Activated T-helper 1 cell treated with anti-CD3 and anti-CD28 coated beads, Interleukin-12 subunit alpha, Interleukin-12 subunit beta, Interleukin-2, Interleukin-4 antibody, amounts not matched to agents 30 ng/mL and 10 ng/mL and 1 ng/mL, durations not matched to agents 14 hours and 24 hours and 36 hours (primary cell): ENCODE measurements around the gene FKBP15. TPM values are rescaled to one million over a fixed set of nuclear protein-coding genes. Genes with fewer than 3 reads are reported as not detected.

ENCODE experiments used
- DNase-seq: peaks from one replicate; pipeline ENCODE4 v3.0.0; 2021; ENCODE audit warnings: low spot score
- H3K27ac Mint-ChIP-seq: one replicate; pipeline ENCODE4 v1.8.0; 2021; ENCODE audit warnings: mild to moderate bottlenecking, mixed read lengths
- H3K27me3 Mint-ChIP-seq: one replicate; pipeline ENCODE4 v1.8.0; 2022; ENCODE audit warnings: mild to moderate bottlenecking, moderate library complexity, mixed read lengths; ENCODE audit not compliant: insufficient read depth
- H3K36me3 Mint-ChIP-seq: one replicate; pipeline ENCODE4 v1.8.0; 2021; ENCODE audit warnings: low read depth, mixed read lengths
- H3K4me1 Mint-ChIP-seq: one replicate; pipeline ENCODE4 v1.8.0; 2021; ENCODE audit warnings: low read depth, mixed read lengths
- H3K4me3 Mint-ChIP-seq: one replicate; pipeline ENCODE4 v1.8.0; 2021; ENCODE audit warnings: mild to moderate bottlenecking, moderate library complexity, mixed read lengths
- H3K9me3 Mint-ChIP-seq: one replicate; pipeline ENCODE4 v1.8.0; 2021; ENCODE audit warnings: mixed read lengths
- intact Hi-C: fragments of 100-400 bp; cut with micrococcal nuclease; formaldehyde crosslinking; loops from one replicate; pipeline ENCODE4 v1.15.1; 2024
- total RNA-seq: library from RNA; stranded (reverse); gene quantifications from 2 replicates; pipeline ENCODE4 v1.2.3, GENCODE V29; 2022

Gene FKBP15
- total RNA-seq, 1 donor from 2014 or later: 34.9 TPM

DNA sequence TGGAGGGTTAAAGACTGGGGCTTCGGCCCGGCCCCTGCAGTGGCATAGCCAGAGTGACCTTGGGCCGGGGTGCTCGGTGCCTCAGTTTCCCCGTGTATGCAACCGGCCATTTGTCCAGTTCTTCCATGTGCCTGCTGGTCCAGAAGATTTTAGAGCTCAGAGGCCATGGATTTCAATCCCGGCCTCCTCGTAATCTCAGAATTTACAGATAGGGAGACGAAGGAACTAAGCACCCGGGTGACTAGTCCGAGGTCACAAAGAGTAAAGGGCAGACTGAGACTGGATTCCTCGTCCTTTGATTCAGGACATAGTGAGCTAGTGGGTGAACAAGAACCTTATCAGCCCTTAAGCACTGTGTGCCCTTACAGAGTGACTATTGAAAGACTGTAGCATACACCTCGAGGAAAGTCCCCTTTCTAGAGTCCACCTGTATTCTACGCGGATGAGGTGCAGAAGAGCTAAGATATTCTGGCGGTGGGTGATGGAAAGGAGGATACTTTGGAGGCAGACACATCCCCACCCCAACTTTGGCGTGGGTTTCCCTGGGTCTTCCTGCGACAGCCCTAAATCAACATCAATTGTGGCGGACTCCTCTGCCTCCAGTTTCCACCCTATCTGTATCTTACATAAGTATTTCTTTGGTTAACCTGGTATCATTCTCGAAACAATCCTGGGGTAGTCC, 864 bp upstream of the FKBP15 start:
- DNase-seq: no peak
- Mint-ChIP-seq H3K27me3 (no peaks in the 10 kb centered on the region), H3K9me3 (no peaks in the 10 kb centered on the region), H3K4me3 (peak overlapping the region; percentile 98), H3K36me3 (peaks cover 11% of the 10 kb centered on the region), H3K4me1 (peaks cover 59% of the 10 kb centered on the region), H3K27ac (peak overlapping the region; percentile 97)
- intact Hi-C loops: loop anchor here (1.0 to 10.0 kb wide), 15 partner anchors 53 to 1737 kb away; partner anchors contain the start of genes ALAD, ATP6V1G1, C9orf43 and CDC26

DNA sequence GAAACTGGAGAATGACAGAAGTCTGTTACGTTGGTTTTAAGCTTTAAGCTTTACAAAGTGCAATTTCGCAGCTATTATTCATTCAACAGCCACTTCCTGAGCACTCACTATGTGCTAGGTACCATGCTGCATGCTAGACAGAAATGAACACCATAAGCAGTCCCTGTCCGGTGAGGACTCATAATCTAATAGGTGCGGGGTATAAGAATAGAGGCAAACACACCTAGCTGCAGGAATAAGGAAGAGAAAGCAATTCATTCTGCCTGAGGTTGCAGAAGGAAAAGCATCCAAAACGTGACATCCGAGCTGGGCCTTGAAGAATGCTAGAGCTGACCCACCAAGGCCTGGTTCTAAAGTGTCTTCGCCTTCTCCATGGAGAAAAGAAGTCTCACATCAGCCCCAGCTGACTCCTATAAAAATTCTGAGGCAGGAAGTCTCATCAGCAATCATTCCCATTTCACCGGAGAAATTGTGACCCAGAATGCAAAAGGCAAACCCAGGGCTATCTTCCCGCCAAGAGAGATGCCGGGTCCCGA, 542 bp downstream of the FKBP15 start:
- H3K27ac Mint-ChIP-seq: peak overlapping the region; percentile 97

DNA sequence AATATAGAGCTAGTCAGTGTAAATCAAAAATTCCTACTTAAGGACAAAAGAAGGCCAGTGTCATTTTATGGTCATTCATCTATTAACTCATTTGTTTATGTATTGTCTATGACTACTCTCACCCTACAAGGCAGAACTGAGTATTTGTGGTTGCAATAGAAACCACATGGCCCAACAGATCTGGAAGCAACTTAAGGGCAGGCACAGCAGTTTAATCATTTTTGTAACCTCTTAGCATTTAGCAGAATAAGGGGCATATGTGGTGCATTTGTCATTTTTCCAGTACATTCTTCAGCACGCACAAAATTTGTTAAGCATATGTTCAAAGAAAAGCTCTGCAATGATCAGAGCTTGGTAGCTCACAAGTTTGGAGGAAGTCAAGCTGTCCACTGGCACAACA, 1.1 kb downstream of the FKBP15 start:
- no peak for DNase-seq
- Mint-ChIP-seq H3K9me3 (no peaks in the 10 kb centered on the region), H3K4me1 (peaks cover 67% of the 10 kb centered on the region), H3K4me3 (peak overlapping the region; percentile 98), H3K27me3 (no peaks in the 10 kb centered on the region), H3K27ac (peak overlapping the region; percentile 97), H3K36me3 (peaks cover 19% of the 10 kb centered on the region)
- intact Hi-C loops: loop anchor here (2.0 to 10.0 kb wide), 8 partner anchors 121 to 1735 kb away; partner anchors contain the start of genes ATP6V1G1, ECPAS, INIP and PTBP3

More for the DNA sequence above, 542 bp downstream of the FKBP15 start:
- peaks cover 17% of the 10 kb centered on the region for H3K36me3 Mint-ChIP-seq
- intact Hi-C loops: loop anchor here (1.0 to 10.0 kb wide), 15 partner anchors 55 to 1736 kb away; partner anchors contain the start of genes ALAD, ATP6V1G1, C9orf43 and CDC26
- H3K4me3 Mint-ChIP-seq: peak overlapping the region; percentile 98
- no peak for DNase-seq
- no peaks in the 10 kb centered on the region for H3K27me3 Mint-ChIP-seq
- H3K9me3 Mint-ChIP-seq: no peaks in the 10 kb centered on the region
- H3K4me1 Mint-ChIP-seq: peaks cover 65% of the 10 kb centered on the region

DNA sequence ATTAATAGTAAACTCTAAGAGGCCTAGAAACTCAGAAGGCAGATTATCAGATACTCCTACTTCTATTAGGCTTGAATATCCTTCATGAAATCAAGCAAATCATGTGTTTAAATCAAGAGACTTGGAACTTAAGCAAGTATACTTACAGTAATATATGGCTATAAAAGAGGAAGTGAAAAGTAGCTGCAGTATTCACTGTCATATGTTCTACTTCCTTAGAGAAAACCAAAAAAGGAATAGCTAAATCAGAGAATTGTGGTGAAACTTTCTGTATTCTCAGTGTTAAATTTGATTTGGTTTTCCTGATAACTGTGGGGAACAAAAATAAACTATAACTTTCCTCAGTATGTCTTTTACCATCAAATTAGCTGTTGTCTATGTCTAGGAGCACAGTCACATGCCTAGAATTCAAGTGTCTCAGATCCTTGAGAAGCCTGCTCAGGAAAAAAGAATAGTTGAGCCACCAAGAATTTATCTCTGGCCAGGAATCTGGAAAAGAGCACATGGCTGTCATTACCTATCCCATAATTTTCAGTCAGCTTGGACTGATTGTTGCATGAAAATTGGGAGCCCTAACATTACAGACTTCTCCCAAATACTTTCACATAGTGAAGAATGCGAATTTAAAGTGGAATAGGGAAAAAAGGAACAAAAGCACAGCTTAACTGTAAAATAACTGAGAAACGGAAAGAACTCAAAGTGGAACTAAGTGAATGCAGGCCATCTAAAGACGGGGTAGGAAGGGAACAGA, 1.7 kb downstream of the FKBP15 start:
- Mint-ChIP-seq H3K9me3 (no peaks in the 10 kb centered on the region), H3K27me3 (no peaks in the 10 kb centered on the region), H3K4me3 (peak overlapping the region; percentile 98), H3K36me3 (peaks cover 19% of the 10 kb centered on the region), H3K27ac (peak overlapping the region; percentile 97), H3K4me1 (peaks cover 65% of the 10 kb centered on the region)
- intact Hi-C loops: no loop called here
- no peak for DNase-seq

DNA sequence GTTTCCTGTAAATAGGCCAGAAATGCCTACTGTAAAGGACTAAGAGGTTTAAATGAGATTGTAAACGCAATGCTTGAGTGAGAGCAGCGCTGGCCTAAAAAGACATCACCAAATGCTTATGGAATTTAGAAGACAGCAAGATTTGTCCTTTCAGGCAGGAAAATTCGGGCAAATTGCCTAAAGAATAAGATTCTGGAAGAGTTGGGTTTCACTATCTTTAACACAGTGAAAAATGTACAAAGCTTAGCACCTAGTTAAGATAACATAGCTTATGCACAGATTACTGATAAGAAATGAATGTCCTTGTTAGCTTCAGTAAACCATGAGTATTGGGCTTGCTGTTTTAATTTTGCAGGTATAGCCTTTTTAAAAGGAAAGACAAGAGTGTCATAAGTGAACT, 4.7 kb downstream of the FKBP15 start:
- no peaks in the 10 kb centered on the region for H3K9me3 Mint-ChIP-seq
- H3K36me3 Mint-ChIP-seq: peaks cover 26% of the 10 kb centered on the region
- H3K4me3 Mint-ChIP-seq: no peak overlapping the region
- H3K4me1 Mint-ChIP-seq: peaks cover 41% of the 10 kb centered on the region
- no peaks in the 10 kb centered on the region for H3K27me3 Mint-ChIP-seq
- H3K27ac Mint-ChIP-seq: no peak overlapping the region
- DNase-seq: no peak
- intact Hi-C loops: no loop called here

DNA sequence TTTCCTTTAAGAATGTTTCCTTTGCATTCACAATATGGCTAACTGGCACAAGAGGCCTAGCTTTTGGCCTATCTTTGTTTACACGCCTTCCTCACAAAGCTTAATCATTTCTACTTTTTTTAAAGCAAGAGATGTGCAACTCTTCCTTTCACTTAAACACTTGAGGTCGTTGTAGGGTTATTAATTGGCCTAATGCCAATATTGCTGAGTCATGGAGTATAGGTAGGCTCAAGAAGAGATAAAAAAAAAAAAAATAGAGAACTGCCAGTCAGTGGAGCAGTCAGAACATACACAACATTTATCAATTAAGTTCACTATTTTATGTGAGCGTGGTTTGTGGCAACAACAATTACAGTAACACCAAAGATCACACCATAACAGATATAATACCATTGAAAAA, 5.9 kb downstream of the FKBP15 start:
- peaks cover 35% of the 10 kb centered on the region for H3K4me1 Mint-ChIP-seq
- H3K27ac Mint-ChIP-seq: peak overlapping the region; percentile 63
- H3K4me3 Mint-ChIP-seq: no peak overlapping the region
- H3K9me3 Mint-ChIP-seq: no peaks in the 10 kb centered on the region
- DNase-seq: no peak
- peaks cover 31% of the 10 kb centered on the region for H3K36me3 Mint-ChIP-seq
- no peaks in the 10 kb centered on the region for H3K27me3 Mint-ChIP-seq
- intact Hi-C loops: no loop called here

DNA sequence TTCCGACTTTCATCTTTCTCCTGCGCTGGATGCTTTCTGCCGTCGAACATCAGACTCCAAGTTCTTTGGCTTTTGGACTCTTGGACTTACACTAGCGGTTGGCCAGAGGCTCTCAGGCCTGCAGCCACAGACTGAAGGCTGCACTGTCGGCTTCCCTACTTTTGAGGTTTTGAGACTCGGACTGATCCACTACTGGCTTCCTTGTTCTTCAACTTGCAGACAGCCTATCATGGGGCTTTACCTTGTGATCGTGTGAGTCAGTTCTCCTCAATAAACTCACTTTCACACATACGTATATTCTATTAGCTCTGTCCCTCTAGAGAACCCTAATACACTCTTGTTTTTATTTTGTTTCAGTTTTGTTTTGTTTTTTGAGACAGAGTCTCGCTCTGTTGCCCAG, 10.3 kb downstream of the FKBP15 start:
- intact Hi-C loops: no loop called here
- no peaks in the 10 kb centered on the region for H3K27me3 Mint-ChIP-seq
- H3K27ac Mint-ChIP-seq: no peak overlapping the region
- H3K4me1 Mint-ChIP-seq: peaks cover 6% of the 10 kb centered on the region
- H3K9me3 Mint-ChIP-seq: no peaks in the 10 kb centered on the region
- H3K4me3 Mint-ChIP-seq: no peak overlapping the region
- peaks cover 39% of the 10 kb centered on the region for H3K36me3 Mint-ChIP-seq
- no peak for DNase-seq

DNA sequence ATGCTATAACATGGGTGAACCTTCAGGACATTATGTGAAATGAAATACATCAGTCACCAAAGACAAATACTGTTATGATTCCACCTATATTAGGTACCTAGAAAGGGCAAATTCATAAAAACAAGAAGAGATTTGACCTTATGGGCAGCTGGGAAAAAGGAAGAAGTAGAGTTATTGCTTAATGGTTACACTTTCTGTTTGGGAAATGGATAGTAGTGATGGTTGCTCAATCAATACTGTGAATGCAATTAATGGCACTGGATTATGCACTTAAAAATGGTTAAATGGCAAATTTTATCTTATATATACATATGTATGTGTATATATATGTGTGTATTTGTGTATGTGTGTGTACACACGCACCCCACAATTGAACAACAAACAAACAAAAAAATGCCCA, 15.2 kb downstream of the FKBP15 start:
- intact Hi-C loops: no loop called here
- Mint-ChIP-seq H3K36me3 (peaks cover 44% of the 10 kb centered on the region), H3K27ac (peak overlapping the region; percentile 44), H3K4me1 (no peaks in the 10 kb centered on the region), H3K9me3 (no peaks in the 10 kb centered on the region), H3K4me3 (no peak overlapping the region), H3K27me3 (no peaks in the 10 kb centered on the region)
- no peak for DNase-seq

DNA sequence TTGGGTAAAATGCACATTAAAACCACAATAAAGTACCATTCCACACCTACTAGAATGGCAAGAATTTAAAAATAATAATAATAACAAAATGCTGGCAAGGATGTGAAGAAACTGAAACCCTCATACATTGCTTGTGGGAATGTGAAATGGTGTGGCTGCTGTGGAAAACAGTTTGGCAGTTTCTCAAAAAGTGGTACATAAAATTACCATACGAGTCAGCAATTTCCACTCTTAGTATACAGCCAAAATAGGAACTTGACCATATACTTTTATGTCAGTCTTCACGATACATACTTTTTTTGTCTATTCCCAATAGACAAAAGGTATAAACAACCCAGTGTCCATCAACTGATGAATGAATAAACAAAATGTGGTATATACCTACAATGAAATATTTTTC, 15.6 kb downstream of the FKBP15 start:
- peak overlapping the region; percentile 44 for H3K27ac Mint-ChIP-seq
- peaks cover 40% of the 10 kb centered on the region for H3K36me3 Mint-ChIP-seq
- H3K27me3 Mint-ChIP-seq: no peaks in the 10 kb centered on the region
- no peak for DNase-seq
- H3K9me3 Mint-ChIP-seq: no peaks in the 10 kb centered on the region
- intact Hi-C loops: no loop called here
- no peak overlapping the region for H3K4me3 Mint-ChIP-seq
- no peaks in the 10 kb centered on the region for H3K4me1 Mint-ChIP-seq

DNA sequence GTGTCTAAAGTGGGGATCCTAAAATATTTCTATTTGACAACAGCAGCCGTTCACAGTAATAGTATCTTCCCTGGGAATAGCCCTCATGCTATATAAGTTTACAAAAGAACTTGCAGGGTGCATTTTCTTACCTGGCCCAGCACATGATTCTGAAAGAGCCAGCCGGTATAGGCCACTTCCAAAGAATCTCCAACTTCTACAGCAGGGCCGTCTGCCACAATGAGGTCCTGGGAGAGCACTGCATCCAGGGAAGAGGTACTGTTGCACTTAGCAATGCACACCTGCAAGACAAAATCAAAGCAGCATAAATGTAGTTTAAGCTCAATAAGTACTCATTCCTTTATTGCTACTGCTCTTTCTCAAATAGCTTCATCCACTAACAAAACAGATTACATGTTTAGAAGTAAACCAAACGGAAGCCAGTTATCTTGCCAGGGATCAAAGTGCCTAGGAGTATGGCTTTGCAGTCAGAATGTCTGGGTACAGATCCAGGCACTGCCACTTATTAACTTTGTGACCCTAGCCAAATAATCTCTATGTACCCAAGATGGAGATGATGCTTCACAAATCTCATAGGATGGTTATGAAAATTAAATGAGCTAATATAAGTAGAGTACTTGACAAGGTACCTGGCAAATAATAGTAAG, 21.3 kb downstream of the FKBP15 start:
- no peak overlapping the region for H3K4me3 Mint-ChIP-seq
- H3K36me3 Mint-ChIP-seq: peaks cover 48% of the 10 kb centered on the region
- no peaks in the 10 kb centered on the region for H3K9me3 Mint-ChIP-seq
- intact Hi-C loops: no loop called here
- H3K27me3 Mint-ChIP-seq: no peaks in the 10 kb centered on the region
- no peak overlapping the region for H3K27ac Mint-ChIP-seq
- peaks cover 5% of the 10 kb centered on the region for H3K4me1 Mint-ChIP-seq
- no peak for DNase-seq

DNA sequence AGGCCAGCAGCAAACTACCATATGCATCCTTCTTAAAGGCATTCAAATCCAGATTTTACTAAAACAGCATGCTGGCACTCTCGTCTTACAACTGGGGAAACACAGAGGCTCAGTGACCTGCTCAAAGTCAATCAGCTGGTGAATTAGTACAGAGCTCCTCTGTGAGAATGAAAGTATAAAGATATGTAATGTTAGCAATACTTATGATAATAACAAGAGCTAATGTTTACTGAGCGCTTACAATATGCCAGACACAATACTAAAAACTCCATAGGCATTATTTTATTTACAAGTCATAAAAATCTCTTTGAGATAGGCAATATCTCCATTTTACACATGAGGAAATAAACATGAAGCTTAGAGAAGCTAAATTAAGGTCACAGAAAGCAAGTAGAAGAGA, 28.6 kb downstream of the FKBP15 start:
- Mint-ChIP-seq H3K9me3 (no peaks in the 10 kb centered on the region), H3K27ac (no peak overlapping the region), H3K4me3 (no peak overlapping the region), H3K36me3 (peaks cover 40% of the 10 kb centered on the region), H3K4me1 (peaks cover 7% of the 10 kb centered on the region), H3K27me3 (no peaks in the 10 kb centered on the region)
- DNase-seq: no peak
- intact Hi-C loops: no loop called here

DNA sequence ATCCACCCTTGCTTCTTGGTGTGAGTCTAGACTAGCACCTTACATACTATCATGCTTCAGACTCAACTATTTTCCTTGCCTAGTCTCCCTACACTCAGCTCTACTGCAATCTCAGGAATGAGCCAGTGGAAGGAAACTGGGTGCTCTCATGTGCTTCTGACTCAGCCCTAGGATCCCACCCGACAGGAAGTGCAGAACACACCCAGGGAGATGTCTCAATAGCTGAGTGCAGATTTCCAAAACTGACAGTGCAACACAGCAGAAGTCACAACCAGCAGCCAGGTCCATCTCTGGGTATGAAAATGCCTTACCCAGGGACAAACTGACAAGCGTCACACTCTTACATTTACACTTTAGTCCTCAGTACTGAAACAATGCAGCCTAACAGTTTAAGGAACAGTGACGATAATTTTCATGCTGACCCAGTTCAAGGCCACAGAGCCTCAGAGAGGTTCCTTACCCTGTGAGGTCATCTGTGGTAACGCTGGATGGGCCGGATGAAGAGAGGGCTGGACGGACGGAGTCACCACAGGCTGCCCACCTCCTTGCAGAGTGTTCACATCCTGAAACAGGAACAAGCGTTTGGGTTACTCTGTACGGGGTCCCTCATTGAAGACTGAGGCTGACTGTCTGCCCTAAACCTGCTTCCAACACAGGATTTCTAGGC, 33.0 kb downstream of the FKBP15 start:
- intact Hi-C loops: no loop called here
- H3K27ac Mint-ChIP-seq: no peak overlapping the region
- peaks cover 48% of the 10 kb centered on the region for H3K36me3 Mint-ChIP-seq
- no peaks in the 10 kb centered on the region for H3K27me3 Mint-ChIP-seq
- H3K9me3 Mint-ChIP-seq: no peaks in the 10 kb centered on the region
- H3K4me1 Mint-ChIP-seq: peaks cover 7% of the 10 kb centered on the region
- no peak for DNase-seq
- no peak overlapping the region for H3K4me3 Mint-ChIP-seq
